Sigmoid colon (tissue), 4 donors: Measurements from ENCODE around the gene PGS1.

ENCODE experiments used
- CTCF ChIP-seq, 4 experiments: fragments of 450-650 bp in 3 of 4; fragments of 200-600 bp in 1 of 4; IDR thresholded peaks; one replicate each; pipeline ENCODE4 v1.5.1; 2016 to 2019; ENCODE audit warnings: antibody characterized with exemption in 4 of 4, mild to moderate bottlenecking in 3 of 4, moderate library complexity in 2 of 4
- POLR2A ChIP-seq, 2 donors: fragments of 450-650 bp; IDR thresholded peaks; one replicate each; pipeline ENCODE4 v1.6.1; 2016; ENCODE audit warnings: antibody characterized with exemption in 2 of 2, mild to moderate bottlenecking in 2 of 2, moderate library complexity in 2 of 2
- POLR2AphosphoS5 ChIP-seq, 4 donors: sonication (generic); formaldehyde crosslinking; IDR thresholded peaks; one replicate each; pipeline ENCODE4 v1.6.1; 2017; ENCODE audit warnings: antibody characterized with exemption in 4 of 4

- TF ChIP-seq POLR2A (IDR thresholded peaks at IDR 0.05) (no peak), CTCF (IDR thresholded peaks at IDR 0.05) (no peak), POLR2AphosphoS5 (IDR thresholded peaks at IDR 0.05) (peak; percentile 40 to 91 (median 51))
These were observed 5.4 kb downstream of the PGS1 start for GRCh38 chr17:78383725-78384471.
